Uterus (tissue), 4 donors: ENCODE results near the gene AGPAT2. TPM values are rescaled to one million over a fixed set of nuclear protein-coding genes. Genes with fewer than 3 reads are reported as not detected.

Experiments used
- DNase-seq, 2 donors: peaks; one replicate each; pipeline ENCODE4 v3.0.0-alpha.2; 2019 to 2020
- H3K27ac ChIP-seq, 2 donors: fragments of 200-600 bp; sonication (generic); 1 replicate in 1 of 2; 2 replicates in 1 of 2; pipeline ENCODE4 v1.5.1; 2016 to 2018
- H3K27me3 ChIP-seq, 2 donors: fragments of 200-600 bp; sonication (generic); one replicate each; pipeline ENCODE4 v1.5.1; 2018 to 2019; ENCODE audit warnings: control low read depth in 1 of 2
- H3K36me3 ChIP-seq, 2 donors: fragments of 200-600 bp; sonication (generic); one replicate each; pipeline ENCODE4 v1.5.1; 2019; ENCODE audit warnings: control low read depth in 1 of 2
- H3K4me1 ChIP-seq, 2 donors: fragments of 200-600 bp; sonication (generic); one replicate each; pipeline ENCODE4 v1.5.1; 2018 to 2019; ENCODE audit warnings: control low read depth in 1 of 2
- H3K4me3 ChIP-seq, 2 donors: fragments of 200-600 bp; sonication (generic); 1 replicate in 1 of 2; 2 replicates in 1 of 2; pipeline ENCODE4 v1.5.1; 2018 to 2019; ENCODE audit warnings: mild to moderate bottlenecking in 1 of 2
- H3K9me3 ChIP-seq, 2 donors: fragments of 200-600 bp; sonication (generic); one replicate each; pipeline ENCODE4 v1.5.1; 2019; ENCODE audit warnings: control low read depth in 1 of 2
- POLR2A ChIP-seq, 2 donors: fragments of 450-650 bp; IDR thresholded peaks; one replicate each; pipeline ENCODE4 v1.6.1; 2016; ENCODE audit warnings: antibody characterized with exemption in 2 of 2, mild to moderate bottlenecking in 1 of 2, moderate library complexity in 1 of 2
- intact Hi-C: fragments of 100-400 bp; cut with DNase I; formaldehyde crosslinking; loops from one replicate; pipeline ENCODE4 v1.15.1; 2023; ENCODE audit warnings: low total_unique reads
- total RNA-seq, 4 donors: library from RNA; depleted of rRNA in 3 of 4; stranded (reverse); fragments of >200 nt in 3 of 4; gene quantifications; one replicate each; pipeline versions ENCODE4 v1.1.0 to v1.2.4, GENCODE V29; 2014 to 2023
- TF ChIP-seq, protein P1 (sequence below), 4 experiments: fragments of 200-600 bp in 2 of 4; fragments of 450-650 bp in 2 of 4; sonication (generic) in 2 of 4; IDR thresholded peaks; one replicate each; pipeline ENCODE4 v1.5.1; 2016 to 2019; ENCODE audit warnings: antibody characterized with exemption in 4 of 4, mild to moderate bottlenecking in 2 of 4, moderate library complexity in 1 of 4
- donor health status: DM: yes; HTN: yes; CAD: no.

The AGPAT2 gene
- total RNA-seq: 10 to 100 TPM; 22.7 to 45.1 (median 38.6) TPM

DNA sequence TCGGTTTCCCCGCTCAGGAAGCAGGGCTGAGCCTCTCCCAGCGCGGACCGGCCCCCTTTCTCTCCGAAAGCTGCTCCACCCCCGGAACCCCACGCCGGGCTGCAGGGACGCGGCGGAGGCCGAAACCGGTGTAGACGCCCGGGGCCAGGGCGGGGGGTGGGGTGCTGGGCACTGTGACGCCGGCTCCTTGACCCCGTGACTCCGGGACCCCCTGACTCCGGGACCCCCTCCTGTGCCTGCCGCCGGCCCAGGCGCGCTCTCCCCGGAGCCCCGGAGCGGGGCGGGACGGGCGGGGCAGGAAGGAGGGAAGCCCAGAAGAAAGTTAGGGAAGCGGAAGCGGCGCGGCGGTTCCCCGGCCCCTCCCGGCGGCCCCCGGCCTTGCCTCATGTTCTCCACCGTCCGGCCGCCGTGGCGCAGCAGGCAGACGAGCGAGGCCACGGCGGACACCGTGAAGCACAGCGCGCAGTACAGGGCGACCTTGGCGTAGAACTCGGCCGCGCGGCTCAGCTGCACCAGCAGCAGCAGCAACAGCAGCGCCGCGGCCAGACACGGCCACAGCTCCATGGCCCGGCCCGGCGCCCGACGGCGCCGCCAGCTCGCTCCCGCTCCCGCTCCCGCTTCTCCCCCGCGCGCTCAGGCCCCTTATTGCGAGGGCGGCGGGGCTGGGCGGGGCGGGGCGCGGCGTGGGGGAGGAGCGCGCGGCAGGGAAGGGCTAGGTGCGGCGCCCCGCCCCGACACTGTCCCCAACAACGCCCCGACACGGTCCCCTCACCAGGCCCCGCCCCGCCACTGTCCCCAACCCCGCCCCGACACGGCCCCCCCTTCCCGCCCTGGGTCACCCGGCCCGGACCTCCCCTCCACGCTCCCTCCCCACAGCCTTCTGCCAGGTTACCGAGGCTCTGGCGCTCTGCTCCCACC, at the start of gene AGPAT2:
Gene AGPAT2 (minus strand): TSS at position 664 of the 918 bp plus-strand sequence. CDS start 100 bp downstream, at position 564.
- Histone ChIP-seq H3K9me3 (no peaks in the 10 kb centered on the region), H3K27me3 (no peaks in the 10 kb centered on the region), H3K27ac (peak within 1 kb of the TSS; percentile 72 to 77), H3K36me3 (no peaks in the 10 kb centered on the region), H3K4me1 (peaks cover 0 to 19% of the 10 kb centered on the region in 2 donors), H3K4me3 (peak within 1 kb of the TSS; percentile 64 to 68)
- intact Hi-C loops: no loop called here
- DNase-seq: peak; percentile 59 to 60
- TF ChIP-seq POLR2A (IDR thresholded peaks at IDR 0.05): peak in 1 of 2 donors; percentile 69
- TF ChIP-seq, protein P1, sequence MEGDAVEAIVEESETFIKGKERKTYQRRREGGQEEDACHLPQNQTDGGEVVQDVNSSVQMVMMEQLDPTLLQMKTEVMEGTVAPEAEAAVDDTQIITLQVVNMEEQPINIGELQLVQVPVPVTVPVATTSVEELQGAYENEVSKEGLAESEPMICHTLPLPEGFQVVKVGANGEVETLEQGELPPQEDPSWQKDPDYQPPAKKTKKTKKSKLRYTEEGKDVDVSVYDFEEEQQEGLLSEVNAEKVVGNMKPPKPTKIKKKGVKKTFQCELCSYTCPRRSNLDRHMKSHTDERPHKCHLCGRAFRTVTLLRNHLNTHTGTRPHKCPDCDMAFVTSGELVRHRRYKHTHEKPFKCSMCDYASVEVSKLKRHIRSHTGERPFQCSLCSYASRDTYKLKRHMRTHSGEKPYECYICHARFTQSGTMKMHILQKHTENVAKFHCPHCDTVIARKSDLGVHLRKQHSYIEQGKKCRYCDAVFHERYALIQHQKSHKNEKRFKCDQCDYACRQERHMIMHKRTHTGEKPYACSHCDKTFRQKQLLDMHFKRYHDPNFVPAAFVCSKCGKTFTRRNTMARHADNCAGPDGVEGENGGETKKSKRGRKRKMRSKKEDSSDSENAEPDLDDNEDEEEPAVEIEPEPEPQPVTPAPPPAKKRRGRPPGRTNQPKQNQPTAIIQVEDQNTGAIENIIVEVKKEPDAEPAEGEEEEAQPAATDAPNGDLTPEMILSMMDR (IDR thresholded peaks at IDR 0.05): no peak

DNA sequence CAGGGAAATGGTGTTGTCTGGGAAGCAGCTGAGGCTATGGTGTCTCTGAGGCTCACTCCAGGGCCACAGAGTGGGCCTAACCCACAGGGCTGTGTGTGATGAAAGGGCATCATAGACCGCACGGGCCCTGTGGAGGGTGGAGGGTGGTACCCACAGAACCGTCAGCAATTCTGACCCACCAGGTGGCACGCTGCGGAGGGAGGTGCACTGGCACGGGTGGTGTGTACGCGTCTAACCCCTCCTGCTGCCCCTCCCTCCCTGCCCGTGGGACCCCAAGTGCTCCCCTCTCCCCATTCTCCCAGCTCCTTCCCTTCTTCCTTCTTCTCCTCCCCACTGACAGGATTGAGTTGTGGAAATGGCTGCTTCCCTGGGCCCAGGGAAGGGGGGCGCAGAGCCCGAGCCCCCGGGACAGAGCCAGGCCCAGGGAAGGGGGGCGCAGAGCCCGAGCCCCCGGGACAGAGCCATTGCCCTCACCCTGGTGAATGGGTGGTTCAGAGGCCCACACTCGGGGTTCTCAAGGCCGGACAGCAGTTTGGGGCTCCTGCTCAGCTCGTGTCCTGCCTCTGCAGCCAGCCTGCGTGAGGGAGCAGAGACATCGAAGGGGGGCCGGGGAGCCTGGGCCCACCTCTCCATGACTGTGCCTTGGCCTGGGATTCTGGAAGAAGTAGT, 48.7 kb upstream of the AGPAT2 start:
- intact Hi-C loops: no loop called here
- peaks cover 0 to under 1% of the 10 kb centered on the region in 2 donors for H3K4me1 ChIP-seq
- TF ChIP-seq, protein P1 (IDR thresholded peaks at IDR 0.05): no peak
- no peak for TF ChIP-seq POLR2A (IDR thresholded peaks at IDR 0.05)
- H3K27ac ChIP-seq: no peak overlapping the region
- H3K4me3 ChIP-seq: no peak overlapping the region
- no peak for DNase-seq
- H3K9me3 ChIP-seq: no peaks in the 10 kb centered on the region
- peaks cover 0 to 2% of the 10 kb centered on the region in 2 donors for H3K27me3 ChIP-seq
- no peaks in the 10 kb centered on the region for H3K36me3 ChIP-seq

DNA sequence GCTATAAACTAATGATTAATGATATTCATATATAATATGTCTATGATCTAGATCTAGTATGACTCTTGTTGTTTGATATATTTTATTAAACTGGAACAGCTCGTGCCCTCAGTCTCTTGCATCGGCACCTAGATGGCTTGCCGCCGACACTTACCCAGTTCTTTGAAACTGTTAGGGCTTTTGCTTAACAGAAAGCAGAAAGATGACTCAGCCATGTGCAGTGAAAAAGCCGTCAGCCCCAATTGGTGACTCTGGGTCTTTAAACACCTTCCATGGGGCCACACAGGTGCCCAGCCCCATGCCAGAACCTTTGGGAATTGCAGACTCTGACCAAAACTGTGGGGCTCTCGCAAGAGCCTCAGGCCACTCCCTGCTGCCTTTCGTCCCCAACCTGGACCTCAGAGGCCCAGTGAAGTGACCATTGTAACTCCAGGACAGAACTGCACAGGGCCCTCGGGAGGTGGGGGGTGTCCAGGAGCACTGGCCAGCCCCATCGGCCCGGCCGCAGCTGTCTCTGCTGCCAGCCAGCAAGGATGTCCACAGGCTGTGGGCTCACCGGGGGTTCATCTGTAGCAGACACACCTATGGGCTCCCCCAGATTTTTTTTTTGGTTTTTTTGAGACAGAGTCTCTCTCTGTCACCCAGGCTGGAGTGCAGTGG, 47.7 kb upstream of the AGPAT2 start:
- H3K9me3 ChIP-seq: no peaks in the 10 kb centered on the region
- H3K27me3 ChIP-seq: no peaks in the 10 kb centered on the region
- no peak overlapping the region for H3K27ac ChIP-seq
- no peaks in the 10 kb centered on the region for H3K4me1 ChIP-seq
- H3K4me3 ChIP-seq: no peak overlapping the region
- no peak for DNase-seq
- intact Hi-C loops: no loop called here
- H3K36me3 ChIP-seq: no peaks in the 10 kb centered on the region
- no peak for TF ChIP-seq POLR2A (IDR thresholded peaks at IDR 0.05)
- TF ChIP-seq, protein P1 (IDR thresholded peaks at IDR 0.05): no peak

- no peak for DNase-seq
- H3K9me3 ChIP-seq: no peaks in the 10 kb centered on the region
- H3K36me3 ChIP-seq: no peaks in the 10 kb centered on the region
- H3K4me1 ChIP-seq: no peaks in the 10 kb centered on the region
- no peak overlapping the region for H3K4me3 ChIP-seq
- H3K27ac ChIP-seq: no peak overlapping the region
- intact Hi-C loops: no loop called here
- H3K27me3 ChIP-seq: no peaks in the 10 kb centered on the region
- TF ChIP-seq POLR2A (IDR thresholded peaks at IDR 0.05): no peak
- TF ChIP-seq, protein P1 (IDR thresholded peaks at IDR 0.05): no peak
Measured at GRCh38 chr9:136733611-136734010, 46.4 kb upstream of the AGPAT2 start.
